ENCODE measurements around the gene PDE6A. TPM values are rescaled to one million over a fixed set of nuclear protein-coding genes. Genes with fewer than 3 reads are reported as not detected.
"Not testable (repeated sequence)": the region's sequence is repeated elsewhere in the genome, so short reads cannot be mapped to it uniquely, and the experiment has no call there.

PDE6A gene
- polyA plus RNA-seq, 4 donors, result 0.11 to 0.24 (median 0.15) TPM

- no peak for DNase-seq (ENCODE audit: low read depth in 4 of 4, low spot score in 2 of 4)
These were observed 74.4 kb downstream of the PDE6A start for GRCh38 chr5:149870232-149870631.

GRCh38 chr5:149869411-149869821 is 75.2 kb downstream of the PDE6A start:
- DNase-seq (ENCODE audit: low read depth in 4 of 4, low spot score in 2 of 4), result no peak

- DNase-seq (ENCODE audit: low read depth in 4 of 4, low spot score in 2 of 4), result no peak
These were observed 78.8 kb downstream of the PDE6A start for GRCh38 chr5:149865746-149866145.

- DNase-seq (ENCODE audit: low read depth in 4 of 4, low spot score in 2 of 4), result no peak
These were observed 80.8 kb downstream of the PDE6A start for GRCh38 chr5:149863830-149864229.

- DNase-seq (ENCODE audit: low read depth in 4 of 4, low spot score in 2 of 4), result no peak
These were observed 81.4 kb downstream of the PDE6A start for GRCh38 chr5:149863176-149863575.

- no peak for DNase-seq (ENCODE audit: low read depth in 4 of 4, low spot score in 2 of 4)
These were observed 83.7 kb downstream of the PDE6A start for GRCh38 chr5:149860801-149861322.

GRCh38 chr5:149859746-149860145 is 84.8 kb downstream of the PDE6A start:
- no peak for DNase-seq (ENCODE audit: low read depth in 4 of 4, low spot score in 2 of 4)

- DNase-seq (ENCODE audit: low read depth in 4 of 4, low spot score in 2 of 4), result not testable (repeated sequence)
These were observed 86.1 kb downstream of the PDE6A start for GRCh38 chr5:149858481-149858880.

- DNase-seq (ENCODE audit: low read depth in 4 of 4, low spot score in 2 of 4), result no peak
These were observed 87.1 kb downstream of the PDE6A start for GRCh38 chr5:149857499-149857898.

GRCh38 chr5:149855366-149855765 is 89.2 kb downstream of the PDE6A start:
- no peak for DNase-seq (ENCODE audit: low read depth in 4 of 4, low spot score in 2 of 4)

- DNase-seq (ENCODE audit: low read depth in 4 of 4, low spot score in 2 of 4), result no peak
These were observed 89.7 kb downstream of the PDE6A start for GRCh38 chr5:149854866-149855265.

- no peak for DNase-seq (ENCODE audit: low read depth in 4 of 4, low spot score in 2 of 4)
These were observed 90.9 kb downstream of the PDE6A start for GRCh38 chr5:149853701-149854100.

- no peak for DNase-seq (ENCODE audit: low read depth in 4 of 4, low spot score in 2 of 4)
These were observed 91.3 kb downstream of the PDE6A start for GRCh38 chr5:149853331-149853648.

GRCh38 chr5:149852641-149853330 is 91.8 kb downstream of the PDE6A start:
- peak in 2 of 4 donors; percentile 39 to 56 for DNase-seq (ENCODE audit: low read depth in 4 of 4, low spot score in 2 of 4)

GRCh38 chr5:149851211-149851610 is 93.4 kb downstream of the PDE6A start:
- DNase-seq (ENCODE audit: low read depth in 4 of 4, low spot score in 2 of 4), result no peak

GRCh38 chr5:149849966-149850910 is 94.4 kb downstream of the PDE6A start:
- DNase-seq (ENCODE audit: low read depth in 4 of 4, low spot score in 2 of 4), result no peak

- DNase-seq (ENCODE audit: low read depth in 4 of 4, low spot score in 2 of 4), result no peak
These were observed 95.2 kb downstream of the PDE6A start for GRCh38 chr5:149849280-149849965.

- DNase-seq (ENCODE audit: low read depth in 4 of 4, low spot score in 2 of 4), result no peak
These were observed 97.0 kb downstream of the PDE6A start for GRCh38 chr5:149847611-149848010.

GRCh38 chr5:149846021-149846420 is 98.6 kb downstream of the PDE6A start:
- no peak for DNase-seq (ENCODE audit: low read depth in 4 of 4, low spot score in 2 of 4)

- DNase-seq (ENCODE audit: low read depth in 4 of 4, low spot score in 2 of 4), result no peak
These were observed 99.0 kb downstream of the PDE6A start for GRCh38 chr5:149845601-149846000.
